ENCODE measurements around the gene OPCML. TPM values are rescaled to one million over a fixed set of nuclear protein-coding genes. Genes with fewer than 3 reads are reported as not detected.

OPCML gene
- polyA plus RNA-seq, 1 donor (not counting 4 experiments of a cell fraction or from before 2014, with no cell fraction given), result 0.04 TPM

GRCh38 chr11:133082841-133083488, 449.3 kb downstream of the OPCML start:
- Histone ChIP-seq H2AFZ (ENCODE audit: control insufficient read depth, low read length) (peak overlapping the region; percentile 40), H4K20me1 (ENCODE audit: control insufficient read depth, extremely low read depth, insufficient read depth, low read length) (no peaks in the 10 kb centered on the region), H3K27ac (ENCODE audit: control insufficient read depth, insufficient read depth, low read length) (no peak overlapping the region), H3K9me3 (ENCODE audit: control insufficient read depth, low read depth, low read length) (no peaks in the 10 kb centered on the region), H3K9me1 (ENCODE audit: control insufficient read depth, extremely low read depth, insufficient read depth, low read length) (no peaks in the 10 kb centered on the region), H3K27me3 (ENCODE audit: control insufficient read depth, extremely low read depth, insufficient read depth, low read length) (no peaks in the 10 kb centered on the region), H3K4me2 (ENCODE audit: control insufficient read depth, extremely low read depth, insufficient read depth, low read depth, low read length) (no peak overlapping the region), H3K79me2 (ENCODE audit: control insufficient read depth, insufficient read depth, low read length) (no peaks in the 10 kb centered on the region), H3K4me3 (ENCODE audit: control insufficient read depth in 2 of 3, extremely low read depth in 1 of 3, insufficient read depth in 2 of 3, low read depth in 1 of 3, low read length in 3 of 3) (peak overlapping the region in 1 of 3 experiments; percentile 15), H3K4me1 (ENCODE audit: control insufficient read depth, extremely low read depth, insufficient read depth, low read length) (no peaks in the 10 kb centered on the region), H3K9ac (ENCODE audit: control insufficient read depth, extremely low read depth, insufficient read depth, low read length) (no peak overlapping the region), H3K36me3 (ENCODE audit: control insufficient read depth in 2 of 2, extremely low read depth in 1 of 2, insufficient read depth in 2 of 2, low read length in 2 of 2) (no peaks in the 10 kb centered on the region)
- dilution Hi-C loops (cut with MboI; ENCODE audit: extremely low pct_ligation_motif_present, low sequenced_read_pairs), result no loop called here
- no peak for DNase-seq (ENCODE audit: low read depth, low spot score)
- TF ChIP-seq CTCF (optimal IDR thresholded peaks at IDR 0.05 in 1 of 3, IDR thresholded peaks at IDR 0.05 in 1 of 3, conservative IDR thresholded peaks at IDR 0.05 in 1 of 3; ENCODE audit: extremely low read depth in 1 of 3, insufficient read depth in 2 of 3, low read length in 3 of 3) (peak in 2 of 3 experiments; percentile 47 to 86), EZH2 (IDR thresholded peaks at IDR 0.05; ENCODE audit: low read length) (no peak)
- FAIRE-seq, result no peak

- Histone ChIP-seq H3K79me2 (ENCODE audit: control insufficient read depth, insufficient read depth, low read length) (no peaks in the 10 kb centered on the region), H3K4me2 (ENCODE audit: control insufficient read depth, extremely low read depth, insufficient read depth, low read depth, low read length) (no peak overlapping the region), H3K9ac (ENCODE audit: control insufficient read depth, extremely low read depth, insufficient read depth, low read length) (no peak overlapping the region), H3K4me1 (ENCODE audit: control insufficient read depth, extremely low read depth, insufficient read depth, low read length) (no peaks in the 10 kb centered on the region), H3K27ac (ENCODE audit: control insufficient read depth, insufficient read depth, low read length) (no peak overlapping the region), H4K20me1 (ENCODE audit: control insufficient read depth, extremely low read depth, insufficient read depth, low read length) (no peaks in the 10 kb centered on the region), H3K36me3 (ENCODE audit: control insufficient read depth in 2 of 2, extremely low read depth in 1 of 2, insufficient read depth in 2 of 2, low read length in 2 of 2) (no peaks in the 10 kb centered on the region), H3K27me3 (ENCODE audit: control insufficient read depth, extremely low read depth, insufficient read depth, low read length) (no peaks in the 10 kb centered on the region), H2AFZ (ENCODE audit: control insufficient read depth, low read length) (no peak overlapping the region), H3K9me3 (ENCODE audit: control insufficient read depth, low read depth, low read length) (no peaks in the 10 kb centered on the region), H3K9me1 (ENCODE audit: control insufficient read depth, extremely low read depth, insufficient read depth, low read length) (no peaks in the 10 kb centered on the region), H3K4me3 (ENCODE audit: control insufficient read depth in 2 of 3, extremely low read depth in 1 of 3, insufficient read depth in 2 of 3, low read depth in 1 of 3, low read length in 3 of 3) (no peak overlapping the region)
- no peak for TF ChIP-seq CTCF (optimal IDR thresholded peaks at IDR 0.05 in 1 of 3, IDR thresholded peaks at IDR 0.05 in 1 of 3, conservative IDR thresholded peaks at IDR 0.05 in 1 of 3; ENCODE audit: extremely low read depth in 1 of 3, insufficient read depth in 2 of 3, low read length in 3 of 3)
- TF ChIP-seq EZH2 (IDR thresholded peaks at IDR 0.05; ENCODE audit: low read length), result no peak
- dilution Hi-C loops (cut with MboI; ENCODE audit: extremely low pct_ligation_motif_present, low sequenced_read_pairs), result no loop called here
- FAIRE-seq, result no peak
- no peak for DNase-seq (ENCODE audit: low read depth, low spot score)
Observed at GRCh38 chr11:133082453-133082781, 449.9 kb downstream of the OPCML start.

Measured in keratinocyte (primary cell).